Camera-type eye (tissue), 1 donor: ENCODE measurements around the gene DPM2. TPM values are rescaled to one million over a fixed set of nuclear protein-coding genes. Genes with fewer than 3 reads are reported as not detected.

Experiments
- total RNA-seq: library from RNA; depleted of rRNA; stranded (reverse); fragments of >200 nt; gene quantifications from one replicate; pipeline ENCODE4 v1.2.3, GENCODE V29; 2014

The DPM2 gene, protein sequence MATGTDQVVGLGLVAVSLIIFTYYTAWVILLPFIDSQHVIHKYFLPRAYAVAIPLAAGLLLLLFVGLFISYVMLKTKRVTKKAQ
- 13.2 TPM for total RNA-seq

DNA sequence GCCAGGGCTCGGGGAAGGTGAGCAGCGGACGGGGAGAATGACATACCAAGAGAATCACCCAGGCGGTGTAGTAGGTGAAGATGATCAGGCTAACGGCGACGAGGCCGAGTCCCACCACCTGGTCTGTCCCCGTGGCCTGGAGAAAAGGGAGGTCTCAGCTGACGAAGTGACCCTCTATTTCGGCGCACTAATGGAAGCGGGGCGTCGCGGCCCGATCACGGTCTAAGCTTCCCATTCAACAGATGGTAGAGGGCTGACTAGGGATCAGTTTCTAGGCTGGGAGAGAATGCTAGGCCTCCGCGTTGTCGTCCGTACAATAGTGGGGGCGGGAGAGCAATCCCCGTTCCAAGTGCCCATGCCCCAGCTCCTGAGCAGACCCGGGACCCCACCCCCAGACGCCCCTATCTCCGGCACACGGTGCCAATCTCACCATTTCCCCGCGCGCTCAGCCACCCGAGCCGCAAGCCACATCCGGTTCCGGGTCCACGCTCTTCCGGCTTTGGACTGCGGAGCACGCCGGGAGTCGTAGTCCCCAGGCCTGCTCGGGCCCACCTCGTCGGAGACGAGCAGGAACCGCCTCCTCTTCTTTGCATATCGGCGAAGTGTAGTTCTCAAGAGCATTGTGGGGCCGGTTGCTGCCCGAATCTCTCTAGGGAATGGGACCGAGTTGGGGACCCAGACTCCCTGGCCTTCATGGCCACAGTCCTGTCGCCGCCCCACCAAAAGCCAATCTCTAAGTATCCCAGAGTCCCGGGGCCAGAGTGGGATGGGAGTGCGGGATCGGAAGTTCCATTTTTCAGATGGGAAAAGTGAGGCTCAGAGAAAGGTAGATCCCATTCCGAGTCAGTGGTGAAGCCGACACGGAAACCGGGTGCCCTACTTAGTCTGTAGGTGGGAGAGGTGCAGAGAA, at the start of gene DPM2:
Gene DPM2, minus strand, starts transcription at position 467 of the 910 bp plus-strand sequence. Its CDS starts 34 bp downstream, at position 433.

DNA sequence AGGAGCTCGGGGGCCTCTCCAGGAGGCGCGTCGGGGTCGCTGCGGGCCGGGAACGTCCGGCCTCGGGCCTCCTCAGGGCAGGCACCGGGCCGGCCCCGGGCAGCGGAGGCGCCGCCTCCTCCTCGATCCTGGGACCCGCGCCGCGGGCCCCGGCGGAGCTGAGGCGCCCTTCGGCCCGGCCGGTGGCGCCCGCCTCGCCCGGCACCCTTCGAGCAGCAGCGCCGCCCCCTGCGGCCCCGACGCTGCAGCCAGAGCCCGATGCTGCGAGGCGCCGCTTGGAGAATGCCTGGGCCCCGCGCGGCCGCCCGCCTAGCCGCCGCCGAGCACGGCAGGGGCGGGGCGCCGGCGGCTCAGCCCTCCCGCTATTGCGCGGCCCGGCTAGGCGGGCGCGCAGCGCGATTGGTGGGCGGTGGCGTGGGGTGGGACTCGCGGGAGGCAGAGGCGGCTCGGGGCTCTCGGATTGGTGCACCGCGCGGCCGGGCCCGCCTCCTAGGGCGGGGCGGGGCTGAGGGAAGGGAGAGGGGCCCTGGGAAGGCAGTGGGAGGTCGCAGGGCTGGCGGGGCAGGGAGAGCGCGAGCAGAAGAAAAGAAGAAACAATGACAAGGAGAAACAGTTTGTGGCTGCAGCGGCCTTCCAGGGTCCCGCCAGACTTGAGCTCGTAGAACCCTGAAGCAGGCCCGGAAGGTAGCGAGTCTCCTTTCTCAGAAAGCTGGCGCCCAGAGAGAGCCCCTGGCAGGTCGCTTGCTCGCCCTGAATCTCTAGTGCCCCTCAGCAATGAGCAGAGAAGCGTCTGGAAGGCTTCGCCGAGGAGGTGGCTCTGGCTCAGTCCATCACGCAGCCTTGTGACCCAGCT, 43.3 kb upstream of the DPM2 start, which contains the start of gene EEIG1:
Gene EEIG1, minus strand, starts transcription at position 284 of the 853 bp plus-strand sequence. CDS start 852 bp downstream, outside the sequence.

DNA sequence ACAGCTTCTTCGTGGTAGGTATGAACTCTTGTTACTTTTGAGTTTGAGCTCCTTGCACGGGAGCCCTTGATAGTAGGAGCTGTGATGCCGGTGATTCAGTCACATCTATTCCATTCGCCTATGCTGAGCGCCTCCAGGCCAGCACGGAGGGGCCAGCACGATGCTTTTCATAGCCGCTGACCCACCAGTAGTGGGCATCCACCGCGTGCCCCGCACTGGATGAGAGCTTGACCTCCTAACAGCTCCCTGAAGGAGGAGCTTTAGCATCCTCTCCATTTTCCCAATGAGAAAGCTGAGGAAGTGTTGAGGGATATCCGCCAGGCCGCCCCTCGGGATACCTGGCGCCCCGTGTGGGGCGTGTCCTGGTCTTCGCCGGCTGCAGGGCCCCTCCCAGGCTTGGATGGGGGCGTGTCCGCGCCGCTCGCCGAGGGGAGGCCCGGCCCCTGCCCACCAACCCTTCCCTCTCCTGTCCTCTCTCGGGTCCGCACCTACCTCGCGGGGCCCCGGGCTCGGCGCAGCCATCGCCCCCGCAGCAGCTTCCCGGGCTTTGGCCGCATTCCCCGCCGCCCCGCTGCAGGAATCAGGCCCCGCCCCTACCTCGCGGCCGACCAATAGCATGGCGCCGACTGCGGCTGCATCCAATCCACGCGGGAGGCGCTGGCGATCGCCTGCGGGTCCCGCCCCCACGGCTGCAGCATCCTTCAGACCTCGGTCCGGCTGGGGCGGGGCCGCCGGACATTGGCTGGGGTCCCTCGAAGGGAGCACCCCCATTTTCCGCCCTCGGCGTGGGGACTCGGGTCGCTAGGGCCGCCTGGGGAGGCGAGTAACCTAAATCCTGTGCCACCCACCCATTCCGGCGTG, 7.2 kb downstream of the DPM2 start, which contains the start of gene PIP5KL1:
Gene PIP5KL1, minus strand, starts transcription at position 547 of the 861 bp plus-strand sequence. Its CDS starts 25 bp downstream, at position 522.

DNA sequence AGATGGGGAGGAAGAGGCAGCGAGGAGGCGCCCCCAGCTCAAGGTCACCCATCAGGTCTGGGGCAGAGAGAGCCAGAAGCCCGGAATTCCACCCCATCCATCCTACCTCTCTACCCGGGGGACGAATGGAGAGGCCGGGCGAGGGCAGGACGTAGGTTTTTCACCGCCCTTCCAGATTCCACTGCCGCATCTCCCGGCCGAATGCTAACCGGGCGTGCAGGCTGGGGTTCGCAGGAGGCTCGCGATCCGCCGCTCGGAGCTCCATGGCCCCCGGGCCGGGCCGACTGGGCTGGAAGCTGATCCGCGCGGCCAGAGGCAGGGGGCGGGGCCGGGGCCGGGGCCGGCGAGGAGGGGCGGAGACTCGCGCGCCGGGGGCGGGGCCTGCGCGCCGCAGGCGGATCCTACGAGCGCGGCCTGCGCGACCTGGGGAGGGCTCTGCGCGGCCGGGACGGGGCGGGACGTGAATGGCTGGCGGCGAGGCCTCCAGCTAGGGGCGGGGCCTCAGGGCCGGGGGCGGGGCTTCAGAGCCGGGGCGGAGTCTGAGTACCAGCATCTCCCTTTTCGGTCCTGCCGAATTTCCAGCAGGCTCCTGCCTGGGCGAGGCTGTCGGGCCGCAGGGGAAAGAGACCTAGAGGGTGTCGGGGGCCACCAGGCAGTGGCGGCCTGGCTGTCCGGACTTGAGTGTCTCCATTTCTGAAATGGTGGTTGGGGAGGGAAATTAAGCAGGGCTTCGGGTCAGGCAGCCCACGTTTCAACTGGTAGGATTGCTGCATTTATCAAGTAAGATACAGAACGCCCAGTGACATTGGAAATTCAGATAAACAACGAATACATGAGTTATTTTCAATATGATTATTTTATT, 20.7 kb downstream of the DPM2 start, which contains the start of gene ST6GALNAC4:
Gene ST6GALNAC4, minus strand, starts transcription at position 322 of the 862 bp plus-strand sequence. CDS start 622 bp downstream, outside the sequence.

DNA sequence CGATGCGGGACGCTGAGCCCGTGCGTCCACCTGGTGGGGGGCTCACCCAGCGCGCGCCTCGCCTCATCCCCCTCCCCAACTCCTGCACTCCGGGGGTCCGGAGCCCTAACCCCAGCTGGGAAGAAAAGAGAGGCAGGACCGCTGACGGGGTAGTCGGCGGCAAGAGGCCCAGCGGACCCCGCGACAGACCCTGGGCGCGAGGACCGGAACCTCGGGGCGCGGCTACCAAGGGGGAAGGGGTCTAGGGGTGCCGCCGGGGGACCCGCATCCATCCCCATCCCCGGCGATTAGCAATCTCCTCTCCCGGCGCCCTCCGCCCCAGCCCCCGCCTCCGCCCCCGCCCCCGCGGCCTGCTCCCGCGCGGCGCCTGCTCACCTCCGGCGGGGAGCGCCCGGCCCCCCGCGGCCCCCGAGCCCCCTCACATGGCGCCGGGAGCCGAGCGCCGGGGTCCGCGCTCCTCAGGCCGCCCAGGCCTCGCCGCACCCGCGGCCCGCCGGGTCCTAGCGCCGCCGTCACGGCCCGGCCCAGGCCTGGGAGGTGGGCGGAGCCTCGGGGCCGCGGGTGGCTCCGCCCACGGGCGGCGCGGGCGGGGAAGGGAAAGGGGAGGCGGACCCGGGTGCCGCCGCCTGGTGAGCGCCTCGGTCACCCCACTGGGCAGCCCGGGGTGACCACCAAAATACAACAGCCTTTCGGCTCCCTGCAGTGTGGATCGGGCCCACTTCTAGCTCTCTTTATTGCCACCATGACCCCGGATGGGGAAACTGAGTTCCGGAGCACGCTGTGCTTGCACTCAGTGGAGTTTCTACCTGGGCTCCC, 38.3 kb downstream of the DPM2 start, which contains the start of gene ST6GALNAC6:
Gene ST6GALNAC6, minus strand, starts transcription at position 476 of the 816 bp plus-strand sequence. CDS start 1,622 bp downstream, outside the sequence.

Other genes starting within 250 kb of the DPM2 start
- not detected for gene CFAP157, start 230.9 kb downstream of the DPM2 start, total RNA-seq
- 13.5 TPM for gene PTRH1, start 222.2 kb downstream of the DPM2 start, total RNA-seq
- gene TTC16, start 221.8 kb downstream of the DPM2 start, total RNA-seq: not detected
- gene TOR2A, start 202.6 kb downstream of the DPM2 start, total RNA-seq: 11.1 TPM
- gene SH2D3C, start 159.2 kb downstream of the DPM2 start, total RNA-seq: 10.7 TPM
- gene CDK9, start 151.8 kb downstream of the DPM2 start, total RNA-seq: 60.2 TPM
- 45.4 TPM for gene FPGS, start 135.0 kb downstream of the DPM2 start, total RNA-seq
- gene ENG, start 83.2 kb downstream of the DPM2 start, total RNA-seq: 21.5 TPM
- 38.4 TPM for gene AK1, start 60.2 kb downstream of the DPM2 start, total RNA-seq
- gene ST6GALNAC6, start 38.3 kb downstream of the DPM2 start, total RNA-seq: 22.2 TPM
- 12.4 TPM for gene ST6GALNAC4, start 20.8 kb downstream of the DPM2 start, total RNA-seq
- gene PIP5KL1, start 7.1 kb downstream of the DPM2 start, total RNA-seq: 3.2 TPM
- gene EEIG1, start 43.1 kb upstream of the DPM2 start, total RNA-seq: 22.5 TPM
- gene NAIF1, start 129.5 kb upstream of the DPM2 start, total RNA-seq: 10.6 TPM
- gene SLC25A25, start 130.4 kb upstream of the DPM2 start, total RNA-seq: 24.4 TPM
- 42.3 TPM for gene PTGES2, start 189.9 kb upstream of the DPM2 start, total RNA-seq
- gene LCN2, start 211.6 kb upstream of the DPM2 start, total RNA-seq: 21.4 TPM
- gene BBLN, start 222.4 kb upstream of the DPM2 start, total RNA-seq: 103 TPM